Esophagus squamous epithelium (tissue), 4 donors: ENCODE results near the gene LHCGR.

Experiments used
- CTCF ChIP-seq, 6 experiments: fragments of 450-650 bp in 4 of 6; fragments of 200-600 bp in 2 of 6; sonication (generic) in 2 of 6; IDR thresholded peaks; one replicate each; pipeline ENCODE4 v1.5.1; 2016 to 2019; ENCODE audit warnings: antibody characterized with exemption in 6 of 6, mild to moderate bottlenecking in 4 of 6, moderate library complexity in 4 of 6
- POLR2A ChIP-seq, 4 donors: fragments of 450-650 bp; IDR thresholded peaks; one replicate each; pipeline ENCODE4 v1.6.1; 2017; ENCODE audit warnings: antibody characterized with exemption in 4 of 4, mild to moderate bottlenecking in 4 of 4, moderate library complexity in 3 of 4

DNA sequence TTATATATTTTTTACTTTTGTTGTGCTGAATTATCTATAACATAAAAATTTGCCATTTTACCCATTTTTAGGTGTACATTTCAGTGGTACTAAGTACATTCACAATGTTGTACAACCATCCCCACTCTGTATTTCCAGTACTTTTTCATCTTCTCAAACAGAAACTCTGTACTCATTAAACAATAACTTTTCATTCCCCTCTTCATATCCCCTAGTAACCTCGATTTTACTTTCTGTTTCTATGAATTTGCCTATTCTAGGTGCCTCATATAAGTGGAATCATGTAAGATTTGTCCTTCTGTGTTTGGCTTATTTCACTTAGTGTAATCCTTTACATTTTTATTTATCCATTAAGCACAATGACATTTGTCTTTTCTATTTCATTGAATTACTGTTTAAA, 86.5 kb downstream of the LHCGR start:
- no peak for TF ChIP-seq CTCF (IDR thresholded peaks at IDR 0.05)
- TF ChIP-seq POLR2A (IDR thresholded peaks at IDR 0.05), result no peak
